PC-9 (cell line): Measurements from ENCODE around the gene PACRG. TPM values are rescaled to one million over a fixed set of nuclear protein-coding genes. Genes with fewer than 3 reads are reported as not detected.

ENCODE experiments used
- BruUV-seq: library from RNA; stranded (reverse); fragments of 400-500 nt; replicated peaks from 2 replicates; lab custom pipeline; 2021; lab: Mats Ljungman, UMichigan
- CTCF ChIA-PET: fragments of 300-600 bp; sonication (Branson Sonifier 250); formaldehyde crosslinking; loops from one replicate; lab custom pipeline; 2022; ENCODE audit warnings: antibody characterized with exemption; lab: Charles Lee
- POLR2A ChIA-PET: fragments of 300-600 bp; sonication (Branson Sonifier 250); formaldehyde crosslinking; loops from one replicate; lab custom pipeline; 2022; ENCODE audit warnings: antibody characterized with exemption; ENCODE audit not compliant: unreplicated experiment; lab: Charles Lee
- DNase-seq, 2 experiments: peaks; one replicate each; pipeline versions ENCODE4 v3.0.0 to v3.0.0-alpha.2; 2015 to 2022; ENCODE audit warnings: mixed read lengths in 1 of 2
- H2AFZ ChIP-seq: fragments of 200-600 bp; sonication (generic); 2 replicates; pipeline ENCODE4 v1.8.1; 2017; ENCODE audit warnings: antibody characterized with exemption
- H3F3A ChIP-seq: fragments of 200-600 bp; sonication (generic); 2 replicates; pipeline ENCODE4 v1.8.1; 2017; ENCODE audit warnings: antibody characterized with exemption, mild to moderate bottlenecking, low read depth; ENCODE audit not compliant: insufficient read depth
- H3K27ac ChIP-seq: fragments of 200-600 bp; sonication (generic); 2 replicates; pipeline ENCODE4 v1.6.1; 2016; ENCODE audit warnings: mixed run types
- H3K27me3 ChIP-seq: fragments of 200-600 bp; sonication (generic); 2 replicates; pipeline ENCODE4 v1.6.1; 2016; ENCODE audit warnings: low read depth, mixed run types; ENCODE audit not compliant: insufficient read depth
- H3K36me3 ChIP-seq: fragments of 200-600 bp; sonication (generic); 2 replicates; pipeline ENCODE4 v1.6.1; 2016; ENCODE audit warnings: low read depth, mixed run types
- H3K4me1 ChIP-seq: fragments of 200-600 bp; sonication (generic); replicated peaks from 2 replicates; pipeline ENCODE4 v1.6.1; 2016; ENCODE audit warnings: mixed run types; ENCODE audit not compliant: insufficient read depth
- H3K4me2 ChIP-seq: fragments of 200-600 bp; sonication (generic); 2 replicates; pipeline ENCODE4 v1.6.1; 2017; ENCODE audit warnings: mixed run types
- H3K4me3 ChIP-seq: fragments of 200-600 bp; sonication (generic); 2 replicates; pipeline ENCODE4 v1.6.1; 2016; ENCODE audit warnings: mixed run types
- H3K79me2 ChIP-seq: fragments of 200-600 bp; sonication (generic); 2 replicates; pipeline ENCODE4 v1.6.1; 2017; ENCODE audit warnings: low read depth, mixed run types
- H3K9me2 ChIP-seq: fragments of 200-600 bp; sonication (generic); 2 replicates; pipeline ENCODE4 v1.8.1; 2017; ENCODE audit warnings: mild to moderate bottlenecking; ENCODE audit not compliant: insufficient read depth
- H3K9me3 ChIP-seq: fragments of 200-600 bp; sonication (generic); 2 replicates; pipeline ENCODE4 v1.8.1; 2016; ENCODE audit warnings: low read depth; ENCODE audit not compliant: insufficient read depth
- H4K20me1 ChIP-seq: fragments of 200-600 bp; sonication (generic); 2 replicates; pipeline ENCODE4 v1.8.1; 2017; ENCODE audit not compliant: insufficient read depth
- EZH2 ChIP-seq: fragments of 200-600 bp; sonication (generic); IDR thresholded peaks from 2 replicates; pipeline ENCODE4 v1.8.0; 2017; ENCODE audit warnings: antibody characterized with exemption, low read depth
- intact Hi-C: fragments of 100-400 bp; cut with micrococcal nuclease; formaldehyde crosslinking; loops from one replicate; pipeline ENCODE4 v1.10.0; 2022; ENCODE audit not compliant: unreplicated experiment
- total RNA-seq: library from RNA; stranded (reverse); gene quantifications from 2 replicates; pipeline ENCODE4 v1.2.3, GENCODE V29; 2021
- TF ChIP-seq, protein P1 (sequence below): fragments of 200-600 bp; sonication (generic); conservative IDR thresholded peaks from 2 replicates; pipeline ENCODE4 v1.6.1; 2017; ENCODE audit warnings: mixed run types, antibody characterized with exemption, mild to moderate bottlenecking, moderate library complexity

PACRG gene
- total RNA-seq, 1 experiment from 2014 or later, result not detected

DNA sequence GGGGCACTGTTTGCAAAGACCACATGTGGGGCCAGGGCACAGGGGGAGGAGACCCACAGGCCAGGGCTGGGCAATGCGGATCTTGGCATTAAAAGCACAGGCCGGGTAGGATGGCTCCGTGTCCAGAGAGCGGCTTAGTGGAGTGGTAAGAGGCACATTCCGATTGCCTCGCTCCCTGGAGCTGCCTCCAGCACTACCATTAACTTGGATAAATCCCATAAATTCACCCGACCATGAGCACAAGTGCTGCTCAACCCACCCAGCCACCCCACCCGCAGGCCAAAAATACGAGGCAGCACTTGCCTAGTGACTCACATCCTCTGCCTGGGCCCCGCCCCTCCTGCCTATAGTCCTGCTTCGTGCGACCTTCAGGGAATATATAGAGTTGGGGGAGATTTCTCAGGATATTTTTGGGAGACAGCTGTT is 619.3 kb downstream of the PACRG start:
- Histone ChIP-seq H2AFZ (no peak overlapping the region), H3K4me1 (peaks cover 17% of the 10 kb centered on the region), H3K4me3 (no peak overlapping the region), H3K79me2 (no peaks in the 10 kb centered on the region), H3K27me3 (no peaks in the 10 kb centered on the region), H3F3A (peaks cover 6% of the 10 kb centered on the region; the same call in 1 of the 2 replicates), H3K27ac (no peak overlapping the region), H3K36me3 (no peaks in the 10 kb centered on the region), H4K20me1 (no peaks in the 10 kb centered on the region), H3K9me3 (no peaks in the 10 kb centered on the region), H3K9me2 (no peaks in the 10 kb centered on the region), H3K4me2 (no peak overlapping the region)
- CTCF ChIA-PET, result no interaction called here
- POLR2A ChIA-PET, result no interaction called here
- intact Hi-C loops, result no loop called here
- no TSS peak for BruUV-seq
- DNase-seq, result no peak
- no peak for TF ChIP-seq EZH2
- TF ChIP-seq, protein P1, sequence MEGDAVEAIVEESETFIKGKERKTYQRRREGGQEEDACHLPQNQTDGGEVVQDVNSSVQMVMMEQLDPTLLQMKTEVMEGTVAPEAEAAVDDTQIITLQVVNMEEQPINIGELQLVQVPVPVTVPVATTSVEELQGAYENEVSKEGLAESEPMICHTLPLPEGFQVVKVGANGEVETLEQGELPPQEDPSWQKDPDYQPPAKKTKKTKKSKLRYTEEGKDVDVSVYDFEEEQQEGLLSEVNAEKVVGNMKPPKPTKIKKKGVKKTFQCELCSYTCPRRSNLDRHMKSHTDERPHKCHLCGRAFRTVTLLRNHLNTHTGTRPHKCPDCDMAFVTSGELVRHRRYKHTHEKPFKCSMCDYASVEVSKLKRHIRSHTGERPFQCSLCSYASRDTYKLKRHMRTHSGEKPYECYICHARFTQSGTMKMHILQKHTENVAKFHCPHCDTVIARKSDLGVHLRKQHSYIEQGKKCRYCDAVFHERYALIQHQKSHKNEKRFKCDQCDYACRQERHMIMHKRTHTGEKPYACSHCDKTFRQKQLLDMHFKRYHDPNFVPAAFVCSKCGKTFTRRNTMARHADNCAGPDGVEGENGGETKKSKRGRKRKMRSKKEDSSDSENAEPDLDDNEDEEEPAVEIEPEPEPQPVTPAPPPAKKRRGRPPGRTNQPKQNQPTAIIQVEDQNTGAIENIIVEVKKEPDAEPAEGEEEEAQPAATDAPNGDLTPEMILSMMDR, result no peak

GRCh38 chr6:163348789-163349680 is 621.3 kb downstream of the PACRG start:
- H3K27ac ChIP-seq, result no peak overlapping the region
- H4K20me1 ChIP-seq, result no peaks in the 10 kb centered on the region
- intact Hi-C loops, result no loop called here
- H3K4me1 ChIP-seq, result peaks cover 37% of the 10 kb centered on the region
- CTCF ChIA-PET, result no interaction called here
- no peaks in the 10 kb centered on the region for H3K79me2 ChIP-seq
- POLR2A ChIA-PET, result no interaction called here
- H3K4me3 ChIP-seq, result no peak overlapping the region
- no peaks in the 10 kb centered on the region for H3K9me3 ChIP-seq
- peaks cover 20% of the 10 kb centered on the region; the same call in 1 of the 2 replicates for H3F3A ChIP-seq
- H3K4me2 ChIP-seq, result no peak overlapping the region
- no peaks in the 10 kb centered on the region for H3K36me3 ChIP-seq
- no peaks in the 10 kb centered on the region for H3K27me3 ChIP-seq
- TF ChIP-seq, protein P1, result no peak
- TF ChIP-seq EZH2, result no peak
- no peaks in the 10 kb centered on the region for H3K9me2 ChIP-seq
- BruUV-seq, result no TSS peak
- H2AFZ ChIP-seq, result no peak overlapping the region
- DNase-seq, result no peak

DNA sequence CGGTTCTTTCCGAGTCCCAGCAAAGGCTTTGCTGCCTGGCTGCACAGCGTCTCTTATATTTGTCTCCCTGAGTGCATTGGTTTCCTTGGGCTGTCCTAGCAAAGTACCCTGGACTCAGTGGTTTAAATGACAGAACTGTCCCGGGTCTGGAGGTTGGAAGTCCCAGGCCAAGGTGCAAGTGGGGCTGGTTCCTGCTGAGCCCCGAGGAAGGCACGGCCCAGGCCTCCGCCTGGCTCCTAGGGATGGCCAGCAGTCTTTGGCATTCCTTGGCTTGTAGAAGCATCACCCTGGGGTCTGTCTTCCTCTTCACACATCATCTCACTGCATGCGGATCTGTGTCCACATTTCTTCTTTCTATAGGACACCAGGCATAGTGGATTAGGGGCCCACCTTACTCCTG is 621.9 kb downstream of the PACRG start:
- intact Hi-C loops, result loop anchor here (5.0 kb wide), 1 partner anchor 37 kb away; no protein-coding TSS in a partner anchor
- no TSS peak for BruUV-seq
- Histone ChIP-seq H3K4me2 (no peak overlapping the region), H3K36me3 (no peaks in the 10 kb centered on the region), H3K27ac (no peak overlapping the region), H3K4me1 (peaks cover 44% of the 10 kb centered on the region), H3K9me3 (no peaks in the 10 kb centered on the region), H3K4me3 (no peak overlapping the region), H3K79me2 (no peaks in the 10 kb centered on the region), H3K9me2 (no peaks in the 10 kb centered on the region), H4K20me1 (no peaks in the 10 kb centered on the region), H3K27me3 (no peaks in the 10 kb centered on the region), H2AFZ (no peak overlapping the region), H3F3A (peaks cover 26% of the 10 kb centered on the region; the same call in 1 of the 2 replicates)
- ChIA-PET CTCF (no interaction called here), POLR2A (no interaction called here)
- no peak for TF ChIP-seq EZH2
- DNase-seq, result no peak
